Measurements from ENCODE around the gene GPHN.

GPHN gene

GRCh38 chr14:67079846-67080245, 571.9 kb downstream of the GPHN start:
- no peak for DNase-seq

DNA sequence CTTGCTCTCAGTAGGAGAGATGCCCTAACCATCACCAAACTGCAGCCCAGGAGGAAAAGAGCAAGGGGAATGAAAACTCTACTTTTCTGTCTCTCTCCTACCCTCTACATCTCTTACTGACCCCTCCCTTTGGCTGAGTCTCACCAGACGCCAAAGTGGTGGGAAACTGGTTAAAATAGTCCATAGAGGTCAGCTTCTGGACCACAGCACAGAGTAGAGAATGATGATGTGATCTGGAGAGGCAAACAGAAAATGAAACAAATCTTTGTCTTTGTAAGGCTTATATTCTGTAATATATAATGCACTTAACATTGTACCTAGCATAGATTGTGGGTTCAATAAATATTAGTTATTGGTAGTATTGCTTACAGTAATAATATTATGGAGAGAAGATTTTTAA, 600.3 kb downstream of the GPHN start:
- no peak for DNase-seq

DNA sequence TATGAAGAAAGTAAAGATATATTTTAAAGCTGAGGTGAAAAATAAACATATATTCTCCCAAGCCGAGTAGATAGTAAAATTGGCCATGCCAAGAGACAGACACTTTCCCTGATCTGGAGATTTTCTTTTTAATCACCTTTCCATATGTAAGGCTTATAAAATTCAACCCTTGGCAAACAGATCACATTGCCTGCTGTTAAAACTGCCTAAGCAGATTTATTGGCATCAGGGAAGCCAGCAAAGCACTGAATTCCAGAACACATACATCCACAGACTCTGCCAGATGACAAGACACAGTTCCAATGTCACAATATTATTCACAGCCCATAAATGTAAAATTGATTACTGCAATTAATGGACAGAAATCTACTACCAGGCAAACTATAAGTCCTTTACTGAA, 603.1 kb downstream of the GPHN start:
- DNase-seq = no peak

DNA sequence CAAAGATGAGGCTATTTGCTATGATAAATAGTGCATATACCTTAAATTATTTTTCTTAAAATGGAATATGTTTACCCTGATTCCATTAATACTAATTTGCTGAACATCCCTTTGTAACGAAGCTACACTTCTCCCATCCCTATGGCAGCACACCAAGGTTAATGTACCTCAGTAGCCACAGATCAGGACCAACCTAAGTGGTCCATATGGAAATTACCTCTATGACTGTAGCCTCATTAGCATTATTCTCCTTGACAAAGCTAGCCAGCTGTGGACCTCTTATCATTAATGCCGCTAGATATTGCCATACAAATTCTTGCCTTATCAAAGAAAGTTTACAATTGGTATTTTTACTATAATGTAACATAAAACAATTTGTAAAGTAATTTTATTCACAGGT, 604.4 kb downstream of the GPHN start:
- DNase-seq = no peak

- no peak for DNase-seq
Measured at GRCh38 chr14:67127174-67127573, 619.2 kb downstream of the GPHN start.

- no peak for DNase-seq
Measured at GRCh38 chr14:67129768-67130167, 621.8 kb downstream of the GPHN start.

DNA sequence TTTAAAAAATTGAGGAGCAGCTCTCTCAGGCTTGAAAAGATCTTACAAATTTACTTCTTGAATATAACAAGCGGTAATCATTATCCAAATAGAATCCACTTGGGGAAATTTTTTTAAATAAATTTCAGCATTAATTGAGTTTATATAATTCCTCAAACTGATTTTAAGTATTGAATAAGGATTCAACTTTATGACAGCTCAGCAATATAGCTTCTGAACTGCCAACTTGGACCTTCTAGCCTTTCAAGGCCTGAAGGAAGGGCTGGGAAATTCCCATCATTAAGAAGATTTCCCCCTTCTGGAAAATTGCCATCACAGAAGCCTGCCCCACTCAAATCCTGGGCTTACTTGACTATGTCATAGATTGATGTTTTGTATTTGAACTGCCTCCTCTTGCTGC, 623.7 kb downstream of the GPHN start:
- no peak for DNase-seq

- DNase-seq = no peak
Measured at GRCh38 chr14:67133144-67133543, 625.2 kb downstream of the GPHN start.

DNA sequence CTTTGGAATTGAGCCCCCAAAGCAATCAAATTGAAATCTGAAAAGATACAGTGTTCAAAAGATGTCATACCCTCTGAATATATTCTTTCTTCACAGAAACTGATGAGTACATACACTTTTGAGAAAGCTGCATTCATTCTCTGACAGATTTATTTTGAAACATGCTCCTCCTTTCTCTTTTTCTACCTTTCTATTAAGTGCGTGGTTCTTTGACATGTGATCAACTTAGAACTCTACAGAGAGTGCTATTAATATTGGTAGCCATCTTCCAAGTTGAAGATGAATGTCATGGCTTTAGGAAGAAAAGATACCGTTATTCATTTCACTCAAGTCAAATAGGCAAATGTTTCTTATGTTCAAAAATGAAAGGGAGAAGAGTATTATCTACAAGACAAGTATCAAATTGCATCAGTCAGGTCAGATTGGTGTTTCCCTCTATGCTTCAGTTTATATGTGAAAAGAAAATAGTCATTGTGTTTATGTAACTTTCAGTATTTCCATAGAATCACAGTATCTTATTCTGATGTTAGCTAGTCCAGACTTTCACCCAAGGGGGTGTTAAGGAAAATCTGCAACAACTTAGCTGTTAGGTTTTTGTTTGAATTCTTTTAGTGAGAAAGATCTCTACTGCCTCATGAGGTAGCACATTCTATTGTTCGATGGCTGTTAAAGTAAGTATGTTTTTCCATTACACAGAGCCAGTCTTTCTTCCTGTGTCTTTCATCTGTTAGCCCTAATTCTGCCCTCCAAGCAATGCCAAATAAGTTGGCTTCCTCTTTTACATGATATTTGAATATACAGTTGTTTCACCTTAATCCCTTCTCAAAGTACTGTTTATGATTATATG, 625.9 kb downstream of the GPHN start:
- DNase-seq = no peak

- DNase-seq = no peak
Measured at GRCh38 chr14:67137744-67138371, 629.9 kb downstream of the GPHN start.

DNA sequence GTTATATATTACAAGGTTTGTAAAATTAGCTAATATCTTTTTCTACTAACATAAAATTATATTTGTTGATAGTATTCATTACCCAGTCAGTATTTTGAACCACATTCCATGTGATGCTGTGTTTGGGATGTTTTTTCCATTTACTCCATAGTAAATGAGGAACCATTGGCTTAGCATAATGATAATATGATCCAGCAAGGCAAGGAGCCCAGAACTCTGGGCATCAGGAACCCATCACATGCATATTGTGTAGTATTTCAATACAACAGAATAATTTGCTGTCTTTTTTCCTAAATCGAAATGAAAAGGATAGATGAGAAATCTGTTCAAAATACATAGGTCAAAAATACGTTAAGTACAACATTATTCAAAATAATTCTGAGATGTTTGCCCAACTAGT, 632.6 kb downstream of the GPHN start:
- no peak for DNase-seq

DNA sequence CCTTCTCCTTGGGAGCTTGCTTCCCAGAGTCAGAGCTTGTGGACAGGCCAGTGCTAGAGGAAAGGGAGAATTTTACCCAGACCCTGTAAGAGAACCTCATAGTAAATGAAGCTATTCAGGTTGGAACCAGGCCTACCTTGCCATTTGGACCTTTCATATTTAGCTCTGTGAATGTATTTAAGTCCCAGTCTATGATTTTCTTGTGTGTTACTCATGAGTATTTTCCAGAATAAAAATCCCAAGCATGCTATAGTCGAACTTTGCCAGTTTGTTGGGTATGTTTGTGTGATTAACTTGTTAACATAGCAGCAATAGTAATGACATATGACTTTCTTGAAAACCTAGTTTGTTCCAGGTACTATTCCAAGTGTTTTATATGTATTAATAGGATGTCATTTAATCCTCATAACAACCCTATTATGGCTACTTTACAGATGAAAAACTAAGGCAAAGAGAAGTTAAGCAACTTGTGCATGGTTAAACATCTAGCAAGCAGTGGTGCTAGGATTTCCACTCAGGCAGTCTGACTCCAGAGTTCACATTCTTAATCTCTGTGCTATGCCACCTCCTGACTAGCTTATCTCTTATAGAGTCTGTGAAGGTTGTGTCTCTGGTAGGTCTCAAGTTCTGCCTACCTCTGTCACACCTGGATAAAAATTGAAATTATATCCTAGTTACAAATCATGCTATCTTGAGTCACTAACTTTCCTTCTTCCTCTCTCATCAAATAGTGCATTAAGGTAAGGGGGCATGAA, 633.4 kb downstream of the GPHN start:
- no peak for DNase-seq

DNA sequence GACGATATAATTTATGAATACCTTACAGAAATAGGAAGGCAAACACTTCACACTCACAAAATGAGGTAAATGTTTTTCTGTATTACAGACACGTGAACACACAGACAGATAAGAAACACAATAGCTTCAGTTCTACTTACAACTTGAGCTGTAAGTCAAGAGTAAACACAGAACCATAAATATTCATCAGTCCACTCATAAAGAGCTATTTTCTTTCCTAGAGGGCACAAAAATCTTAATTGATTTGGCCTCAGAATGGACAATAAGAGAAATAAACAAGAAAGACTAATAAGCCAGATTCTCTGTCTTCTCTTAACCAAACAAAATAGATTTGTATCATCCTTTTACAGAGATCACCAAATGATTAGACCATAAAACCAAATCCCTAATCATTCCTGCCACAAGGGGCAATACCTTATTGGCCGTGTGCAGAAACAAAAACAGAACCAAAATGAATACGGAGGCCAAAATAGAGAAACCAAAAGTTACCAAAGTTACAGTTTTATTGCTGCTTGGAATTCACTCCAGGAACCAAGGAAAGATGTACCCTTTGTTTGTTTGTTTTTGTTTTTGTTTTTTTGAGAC, 643.2 kb downstream of the GPHN start:
- DNase-seq = no peak

GRCh38 chr14:67158566-67158965, 650.6 kb downstream of the GPHN start:
- no peak for DNase-seq

DNA sequence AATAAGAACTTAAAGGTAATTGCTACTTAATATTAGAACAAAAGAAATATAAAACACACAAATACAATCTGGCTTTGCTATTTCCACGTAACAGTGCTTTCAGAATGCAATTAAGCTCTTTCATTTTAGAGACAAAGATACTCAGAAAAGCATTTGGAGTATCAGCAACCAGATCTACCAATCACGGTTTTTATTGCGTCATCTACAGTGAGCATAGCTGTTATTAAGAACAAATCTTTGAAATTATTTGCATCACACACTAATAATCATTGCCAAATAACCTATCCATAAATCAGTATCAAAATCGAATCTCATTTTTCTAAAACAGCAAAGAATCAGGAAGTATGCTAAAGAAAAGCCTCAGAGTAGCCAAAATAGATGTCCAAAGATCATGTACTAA, 654.4 kb downstream of the GPHN start:
- no peak for DNase-seq

DNA sequence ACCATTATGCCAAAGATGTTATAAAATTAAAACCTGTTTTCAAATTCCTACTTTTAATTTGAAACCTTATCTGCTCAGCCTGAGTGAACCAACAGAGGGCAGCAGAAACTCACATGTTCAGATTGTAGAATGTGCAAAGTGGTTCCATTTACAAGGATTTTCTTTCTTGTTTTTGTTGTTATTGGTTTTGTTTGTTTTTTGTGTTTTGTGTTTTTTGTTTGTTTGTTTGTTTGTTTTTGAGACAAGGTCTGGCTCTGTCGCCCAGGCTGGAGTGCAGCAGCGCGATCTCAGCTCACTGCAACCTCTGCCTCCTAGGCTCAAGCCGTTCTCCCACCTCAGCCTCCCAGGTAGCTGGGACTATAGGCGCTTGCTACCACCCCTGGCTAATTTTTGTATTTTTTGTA, 658.5 kb downstream of the GPHN start:
- DNase-seq = peak; percentile 43

- DNase-seq = no peak
Measured at GRCh38 chr14:67167420-67168109, 659.6 kb downstream of the GPHN start.

- DNase-seq = no peak
Measured at GRCh38 chr14:67168110-67168441, 660.1 kb downstream of the GPHN start.

- no peak for DNase-seq
Measured at GRCh38 chr14:67170660-67171059, 662.7 kb downstream of the GPHN start.

DNA sequence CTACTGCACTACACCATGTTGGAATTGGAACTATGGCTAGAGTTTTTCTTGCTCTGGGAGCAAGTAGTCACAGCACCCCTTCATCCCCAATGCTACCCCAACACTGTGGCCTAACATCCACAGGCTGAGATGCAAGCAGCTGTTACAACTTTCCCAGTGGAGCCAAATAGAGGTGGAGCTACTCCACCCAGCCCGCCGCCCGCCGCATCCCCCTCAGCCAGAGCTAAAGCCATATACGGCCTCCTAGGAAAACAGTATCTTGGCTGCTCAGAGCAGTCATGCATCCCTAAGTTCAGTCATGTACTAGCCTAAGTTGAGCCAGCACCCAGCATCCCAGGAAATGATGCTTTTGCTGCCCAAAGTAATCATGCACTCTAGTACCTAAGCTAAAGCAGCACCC, 664.1 kb downstream of the GPHN start:
- DNase-seq = no peak

DNA sequence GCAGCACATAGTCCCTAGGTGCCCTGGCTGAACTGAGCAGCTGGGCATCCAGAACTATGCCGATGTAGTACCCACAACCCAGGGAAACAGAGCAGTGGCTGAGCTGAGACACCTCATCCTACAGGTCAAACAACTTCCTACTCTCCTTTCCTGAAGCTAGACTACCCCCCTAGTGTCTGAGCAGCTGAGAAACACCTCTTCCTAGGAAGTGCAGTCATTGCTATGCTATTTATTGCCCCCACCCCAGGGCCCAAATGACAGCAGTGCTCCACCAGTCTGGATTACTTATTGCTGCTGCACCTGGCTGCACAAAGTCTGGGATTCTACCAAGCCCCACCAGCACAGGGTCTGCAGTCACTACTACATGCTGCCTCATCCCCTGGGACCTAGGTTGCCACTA, 664.6 kb downstream of the GPHN start:
- DNase-seq = no peak

DNA sequence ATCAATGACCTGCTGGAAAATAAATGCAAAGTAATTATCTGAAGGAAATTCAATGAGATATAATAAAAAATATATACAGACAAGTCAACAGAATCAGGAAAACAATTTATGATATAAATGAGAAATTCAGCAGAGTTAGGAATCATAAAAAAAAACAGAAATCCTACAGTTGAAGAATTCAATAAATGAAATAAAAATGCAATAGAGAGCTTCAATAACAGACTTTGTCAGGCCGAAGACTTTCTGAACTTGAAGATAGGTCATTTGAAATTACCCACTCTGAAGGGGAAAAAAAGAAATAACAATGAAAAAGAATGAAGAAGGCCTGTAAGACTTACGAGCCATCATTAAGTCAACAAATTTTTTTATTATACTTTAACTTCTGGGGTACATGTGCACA, 665.8 kb downstream of the GPHN start:
- no peak for DNase-seq

DNA sequence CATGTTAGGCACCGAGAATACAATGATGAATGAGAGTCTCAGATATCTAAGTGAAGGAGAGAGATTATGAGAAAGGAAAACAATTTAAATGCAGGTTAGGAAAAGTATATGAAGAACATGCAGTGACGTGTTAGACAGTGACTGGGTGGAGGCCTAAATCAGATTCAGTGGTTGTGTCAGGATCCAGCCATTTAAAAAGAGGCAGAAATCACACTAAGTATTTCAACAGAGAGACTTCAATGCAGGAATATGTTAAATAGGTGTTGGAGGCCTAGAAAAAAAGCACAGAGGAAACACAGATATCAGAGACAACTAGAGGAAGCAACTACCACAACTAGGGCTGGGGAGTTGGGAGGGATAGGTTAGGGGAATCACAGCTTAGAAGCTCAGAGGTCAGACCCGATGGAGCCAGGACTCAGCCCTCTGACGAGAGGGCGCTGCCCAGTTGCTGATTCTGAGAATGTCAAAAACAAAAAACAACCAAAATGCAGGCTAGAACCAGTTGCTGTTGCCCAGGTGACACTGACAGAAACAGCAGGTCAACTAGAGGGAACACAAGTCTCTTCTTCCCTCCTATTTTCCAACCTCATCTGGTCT, 678.3 kb downstream of the GPHN start:
- no peak for DNase-seq

Measured in CD4-positive, alpha-beta T cell treated with Interleukin-6 for 4 hours (primary cell).